AG04450 (cell line): ENCODE results near the gene GNPAT. TPM values are rescaled to one million over a fixed set of nuclear protein-coding genes. Genes with fewer than 3 reads are reported as not detected.

Source experiments
- CTCF ChIA-PET: fragments of 300-600, 350-600 bp; formaldehyde crosslinking; extraction: SDS; loops from one replicate; lab custom pipeline; 2022; ENCODE audit warnings: antibody characterized with exemption, inconsistent platforms; lab: Charles Lee
- POLR2A ChIA-PET: fragments of 350-600 bp; formaldehyde crosslinking; extraction: SDS; loops from one replicate; lab custom pipeline; 2021; ENCODE audit warnings: antibody characterized with exemption, inconsistent platforms; lab: Yijun Ruan, JAX
- DNase-seq: peaks from one replicate; pipeline ENCODE4 v3.0.0-alpha.2; 2011; ENCODE audit warnings: low read depth, low spot score
- H3K27ac ChIP-seq: one replicate; pipeline ENCODE4 v1.5.1; 2012; ENCODE audit warnings: low read depth, low read length, control low read depth
- H3K27me3 ChIP-seq: one replicate; pipeline ENCODE4 v1.6.0; 2012; ENCODE audit warnings: low read length; ENCODE audit not compliant: control insufficient read depth, insufficient read depth
- H3K4me3 ChIP-seq: 2 replicates; pipeline ENCODE4 v1.5.1; 2011; ENCODE audit warnings: mild to moderate bottlenecking, low read depth, low read length, control low read depth
- H3K9me3 ChIP-seq: 2 replicates; pipeline ENCODE4 v1.5.1; 2012; ENCODE audit warnings: low read length; ENCODE audit not compliant: control insufficient read depth, insufficient read depth
- polyA plus RNA-seq: library from polyadenylated mRNA; depleted of rRNA; stranded (reverse); fragments of >200 nt; gene quantifications from 2 replicates; pipeline ENCODE4 v1.2.3, GENCODE V29; 2011
- TF ChIP-seq, protein P1 (sequence below): IDR thresholded peaks from 2 replicates; pipeline ENCODE4 v1.5.1; 2011; ENCODE audit warnings: low read depth, low read length, control low read depth, inconsistent platforms

Gene GNPAT
- polyA plus RNA-seq, 1 experiment = 56.1 TPM

DNA sequence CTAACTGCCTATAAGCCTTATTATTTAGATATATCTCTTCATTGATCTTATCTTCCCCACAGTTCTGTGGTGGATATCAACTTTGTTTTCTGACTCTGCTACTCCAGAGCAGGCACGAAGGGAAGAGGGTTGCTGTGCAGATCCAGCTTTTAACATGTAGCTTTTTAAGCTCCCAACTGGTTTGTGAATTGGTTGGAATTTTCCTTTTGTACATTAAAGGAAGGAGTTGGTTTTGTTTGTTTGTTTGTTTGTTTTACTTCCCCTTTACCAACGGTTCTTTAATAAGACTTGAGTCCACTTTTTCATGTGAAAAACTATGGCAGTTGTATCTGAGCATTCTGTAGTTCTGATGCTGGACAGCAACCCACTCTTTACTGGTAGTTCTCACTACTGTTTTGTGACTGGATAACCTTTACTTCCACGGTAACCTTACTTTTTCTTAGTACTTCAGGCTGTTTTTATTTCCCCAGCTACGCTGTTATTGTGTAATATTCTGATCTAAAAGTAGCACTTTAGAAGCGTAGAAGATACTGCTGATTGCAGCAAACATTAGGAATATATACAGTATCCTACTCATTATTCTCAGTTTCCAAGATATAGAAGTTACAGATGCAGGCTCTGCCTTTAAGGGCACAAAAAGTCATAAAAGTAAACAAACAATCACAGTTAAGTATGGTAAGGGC lies 1.6 kb downstream of the GNPAT start:
- POLR2A ChIA-PET = no interaction called here
- H3K27me3 ChIP-seq = no peaks in the 10 kb centered on the region
- DNase-seq = no peak
- CTCF ChIA-PET = interaction anchor here (0.6 to 1.4 kb wide), 2 partner anchors 37 to 361 kb away, joined by 3 read pairs; no protein-coding TSS in a partner anchor
- H3K27ac ChIP-seq = no peak overlapping the region
- H3K4me3 ChIP-seq = peak overlapping the region; percentile 93
- H3K9me3 ChIP-seq = no peaks in the 10 kb centered on the region; the same call in 1 of the 2 replicates
- TF ChIP-seq, protein P1, sequence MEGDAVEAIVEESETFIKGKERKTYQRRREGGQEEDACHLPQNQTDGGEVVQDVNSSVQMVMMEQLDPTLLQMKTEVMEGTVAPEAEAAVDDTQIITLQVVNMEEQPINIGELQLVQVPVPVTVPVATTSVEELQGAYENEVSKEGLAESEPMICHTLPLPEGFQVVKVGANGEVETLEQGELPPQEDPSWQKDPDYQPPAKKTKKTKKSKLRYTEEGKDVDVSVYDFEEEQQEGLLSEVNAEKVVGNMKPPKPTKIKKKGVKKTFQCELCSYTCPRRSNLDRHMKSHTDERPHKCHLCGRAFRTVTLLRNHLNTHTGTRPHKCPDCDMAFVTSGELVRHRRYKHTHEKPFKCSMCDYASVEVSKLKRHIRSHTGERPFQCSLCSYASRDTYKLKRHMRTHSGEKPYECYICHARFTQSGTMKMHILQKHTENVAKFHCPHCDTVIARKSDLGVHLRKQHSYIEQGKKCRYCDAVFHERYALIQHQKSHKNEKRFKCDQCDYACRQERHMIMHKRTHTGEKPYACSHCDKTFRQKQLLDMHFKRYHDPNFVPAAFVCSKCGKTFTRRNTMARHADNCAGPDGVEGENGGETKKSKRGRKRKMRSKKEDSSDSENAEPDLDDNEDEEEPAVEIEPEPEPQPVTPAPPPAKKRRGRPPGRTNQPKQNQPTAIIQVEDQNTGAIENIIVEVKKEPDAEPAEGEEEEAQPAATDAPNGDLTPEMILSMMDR = no peak

GRCh38 chr1:231248778-231249177 lies 7.8 kb downstream of the GNPAT start:
- Histone ChIP-seq H3K4me3 (no peak overlapping the region), H3K27me3 (no peaks in the 10 kb centered on the region), H3K9me3 (no peaks in the 10 kb centered on the region), H3K27ac (no peak overlapping the region)
- no peak for DNase-seq
- ChIA-PET CTCF (no interaction called here), POLR2A (no interaction called here)
- TF ChIP-seq, protein P1 = no peak

DNA sequence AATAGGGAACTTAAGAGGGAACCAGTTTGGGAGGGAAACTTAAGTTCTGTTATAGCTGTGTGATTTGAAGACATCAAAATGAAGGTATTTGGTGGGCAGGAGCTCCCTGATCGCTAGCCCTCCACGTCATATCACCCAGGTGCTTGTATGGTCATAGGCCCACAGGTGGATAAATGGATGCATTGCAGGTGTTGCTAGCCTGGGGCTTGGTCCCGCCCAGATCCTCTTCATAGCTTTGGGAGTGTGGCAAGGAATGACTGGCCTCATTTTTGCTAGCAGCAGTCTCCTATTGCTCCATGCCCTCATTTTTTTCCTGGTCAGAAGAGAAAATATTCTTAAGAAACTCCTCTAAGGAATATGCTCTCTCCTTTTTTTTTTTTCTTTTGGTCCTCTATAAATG lies 11.3 kb downstream of the GNPAT start:
- ChIA-PET POLR2A (no interaction called here), CTCF (no interaction called here)
- H3K4me3 ChIP-seq = no peak overlapping the region
- no peak for DNase-seq
- TF ChIP-seq, protein P1 = no peak
- no peaks in the 10 kb centered on the region for H3K27me3 ChIP-seq
- H3K27ac ChIP-seq = no peak overlapping the region
- H3K9me3 ChIP-seq = peaks cover 5% of the 10 kb centered on the region; the same call in 1 of the 2 replicates

GRCh38 chr1:231260351-231260750 lies 19.3 kb downstream of the GNPAT start:
- TF ChIP-seq, protein P1 = no peak
- POLR2A ChIA-PET = no interaction called here
- Histone ChIP-seq H3K27me3 (no peaks in the 10 kb centered on the region), H3K27ac (no peak overlapping the region), H3K9me3 (peaks cover 26% of the 10 kb centered on the region), H3K4me3 (no peak overlapping the region)
- DNase-seq = no peak
- CTCF ChIA-PET = no interaction called here

GRCh38 chr1:231264642-231265041 lies 23.6 kb downstream of the GNPAT start:
- no peak for DNase-seq
- TF ChIP-seq, protein P1 = no peak
- H3K27ac ChIP-seq = no peak overlapping the region
- H3K9me3 ChIP-seq = peaks cover 4% of the 10 kb centered on the region; the same call in 1 of the 2 replicates
- no peaks in the 10 kb centered on the region for H3K27me3 ChIP-seq
- POLR2A ChIA-PET = no interaction called here
- H3K4me3 ChIP-seq = no peak overlapping the region
- CTCF ChIA-PET = no interaction called here
